Measurements from ENCODE around the gene TAF12. TPM values are rescaled to one million over a fixed set of nuclear protein-coding genes. Genes with fewer than 3 reads are reported as not detected.
"Not testable (repeated sequence)": the region's sequence is repeated elsewhere in the genome, so short reads cannot be mapped to it uniquely, and the experiment has no call there.

Gene TAF12
- total RNA-seq, 1 donor = 38.9 TPM

DNA sequence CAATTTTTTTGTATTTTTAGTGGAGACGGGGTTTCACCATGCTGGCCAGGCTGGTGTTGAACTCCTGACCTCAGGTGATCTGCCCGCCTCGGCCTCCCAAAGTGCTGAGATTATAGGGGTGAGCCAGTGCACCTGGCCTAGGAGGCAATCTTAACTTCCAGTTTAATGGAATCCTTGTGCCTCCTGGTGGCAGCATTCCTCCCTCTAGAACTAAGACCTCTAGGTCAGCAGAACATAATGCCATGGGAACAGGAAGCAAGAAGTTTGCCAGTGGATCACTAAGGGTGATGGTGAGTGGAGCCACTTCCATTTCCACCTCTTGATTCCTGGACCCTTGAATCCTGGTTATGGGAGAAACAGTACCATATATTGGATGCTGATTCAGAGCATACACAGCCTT, 11.0 kb upstream of the TAF12 start:
- H3K4me3 ChIP-seq (ENCODE audit: low read depth, low read length) = not testable (repeated sequence)
- DNase-seq (ENCODE audit: low read depth) = peak; percentile 61
- TF ChIP-seq, protein P1, sequence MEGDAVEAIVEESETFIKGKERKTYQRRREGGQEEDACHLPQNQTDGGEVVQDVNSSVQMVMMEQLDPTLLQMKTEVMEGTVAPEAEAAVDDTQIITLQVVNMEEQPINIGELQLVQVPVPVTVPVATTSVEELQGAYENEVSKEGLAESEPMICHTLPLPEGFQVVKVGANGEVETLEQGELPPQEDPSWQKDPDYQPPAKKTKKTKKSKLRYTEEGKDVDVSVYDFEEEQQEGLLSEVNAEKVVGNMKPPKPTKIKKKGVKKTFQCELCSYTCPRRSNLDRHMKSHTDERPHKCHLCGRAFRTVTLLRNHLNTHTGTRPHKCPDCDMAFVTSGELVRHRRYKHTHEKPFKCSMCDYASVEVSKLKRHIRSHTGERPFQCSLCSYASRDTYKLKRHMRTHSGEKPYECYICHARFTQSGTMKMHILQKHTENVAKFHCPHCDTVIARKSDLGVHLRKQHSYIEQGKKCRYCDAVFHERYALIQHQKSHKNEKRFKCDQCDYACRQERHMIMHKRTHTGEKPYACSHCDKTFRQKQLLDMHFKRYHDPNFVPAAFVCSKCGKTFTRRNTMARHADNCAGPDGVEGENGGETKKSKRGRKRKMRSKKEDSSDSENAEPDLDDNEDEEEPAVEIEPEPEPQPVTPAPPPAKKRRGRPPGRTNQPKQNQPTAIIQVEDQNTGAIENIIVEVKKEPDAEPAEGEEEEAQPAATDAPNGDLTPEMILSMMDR (IDR thresholded peaks at IDR 0.05; ENCODE audit: insufficient read depth, low read depth, low read length) = peak; percentile 52

DNA sequence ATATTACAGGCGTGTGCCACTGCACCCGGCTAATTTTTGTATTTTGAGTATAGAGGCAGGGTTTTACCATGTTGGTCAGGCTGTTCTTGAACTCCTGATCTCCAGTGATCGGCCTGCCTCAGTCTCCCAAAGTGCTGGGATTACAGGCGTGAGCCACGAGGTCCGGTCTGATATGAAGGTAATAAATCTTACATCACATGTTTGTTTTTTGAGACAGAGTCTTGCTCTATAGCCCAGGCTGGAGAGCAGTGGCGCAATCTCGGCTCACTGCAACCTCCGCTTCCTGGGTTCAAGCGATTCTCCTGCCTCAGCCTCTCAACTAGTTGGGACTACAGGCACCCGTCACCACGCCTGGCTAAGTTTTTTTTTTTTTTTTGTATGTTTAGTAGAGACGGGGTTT, 10.2 kb upstream of the TAF12 start:
- H3K4me3 ChIP-seq (ENCODE audit: low read depth, low read length); DNase-seq (ENCODE audit: low read depth): not testable (repeated sequence)

DNA sequence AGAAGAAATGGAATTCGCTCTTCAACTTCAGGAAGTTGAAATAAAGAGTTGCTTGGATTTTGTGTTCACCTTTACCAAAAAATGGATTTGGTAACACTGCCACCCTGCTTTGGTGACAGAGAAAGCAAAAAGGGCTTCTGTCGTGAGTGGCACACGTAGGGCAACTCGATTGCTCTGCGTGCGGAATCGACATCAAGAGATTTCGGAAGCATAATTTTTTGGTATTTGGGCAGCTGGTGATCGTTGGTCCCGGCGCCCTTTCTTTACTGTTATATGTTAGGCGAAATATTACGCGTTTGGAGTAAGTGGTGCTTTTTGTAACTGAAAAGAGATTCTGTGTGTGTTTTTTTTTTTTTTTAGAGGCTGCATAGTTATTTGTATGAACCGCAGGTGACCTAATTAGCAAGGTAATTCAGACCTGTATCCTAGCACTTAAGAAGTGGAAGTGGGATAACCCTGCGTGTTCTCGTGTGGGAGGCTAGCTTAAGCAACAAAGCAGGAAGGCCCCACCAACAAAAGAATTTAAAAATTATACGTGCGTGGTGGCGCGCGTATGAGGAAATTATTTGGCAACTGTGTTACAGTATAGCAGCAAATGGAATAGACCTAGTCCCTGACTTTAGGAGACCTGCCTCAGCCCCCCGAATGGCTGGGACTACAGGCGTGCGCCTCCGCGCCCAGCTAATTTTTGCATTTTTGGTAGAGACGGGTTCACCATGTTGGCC, 5.8 kb upstream of the TAF12 start, which contains the start of gene RNU11:
RNU11 (plus strand) TSS at position 127 of the 725 bp plus-strand sequence.
- peak within 1 kb of the TSS; percentile 43 for H3K4me3 ChIP-seq (ENCODE audit: low read depth, low read length)
- TF ChIP-seq, protein P1 (IDR thresholded peaks at IDR 0.05; ENCODE audit: insufficient read depth, low read depth, low read length) = no peak
- peak; percentile 98 for DNase-seq (ENCODE audit: low read depth)

DNA sequence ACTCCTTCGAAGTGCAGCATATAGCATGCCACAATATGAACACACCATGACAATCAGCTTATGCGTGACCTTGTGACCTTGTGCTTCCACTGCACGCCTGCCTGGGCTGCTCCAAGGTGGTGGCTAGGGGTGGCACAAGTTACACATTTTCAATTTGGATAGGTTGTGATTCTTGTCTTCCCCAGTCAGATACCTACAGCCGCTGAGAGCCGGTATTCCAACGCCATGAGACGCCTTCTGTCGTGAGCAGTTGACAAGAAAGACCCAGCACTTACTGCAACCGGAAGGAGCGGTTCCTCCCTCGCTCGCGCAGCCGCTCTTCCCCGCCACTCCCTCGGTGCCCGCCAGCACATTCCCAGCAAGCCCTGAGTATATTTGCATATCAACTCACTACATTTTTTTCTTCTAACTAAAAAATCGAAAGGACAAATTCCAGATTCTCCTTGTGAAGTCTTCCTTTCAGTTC, 5.2 kb upstream of the TAF12 start:
- TF ChIP-seq, protein P1 (IDR thresholded peaks at IDR 0.05; ENCODE audit: insufficient read depth, low read depth, low read length) = no peak
- peak overlapping the region; percentile 43 for H3K4me3 ChIP-seq (ENCODE audit: low read depth, low read length)
- DNase-seq (ENCODE audit: low read depth) = peak; percentile 95

DNA sequence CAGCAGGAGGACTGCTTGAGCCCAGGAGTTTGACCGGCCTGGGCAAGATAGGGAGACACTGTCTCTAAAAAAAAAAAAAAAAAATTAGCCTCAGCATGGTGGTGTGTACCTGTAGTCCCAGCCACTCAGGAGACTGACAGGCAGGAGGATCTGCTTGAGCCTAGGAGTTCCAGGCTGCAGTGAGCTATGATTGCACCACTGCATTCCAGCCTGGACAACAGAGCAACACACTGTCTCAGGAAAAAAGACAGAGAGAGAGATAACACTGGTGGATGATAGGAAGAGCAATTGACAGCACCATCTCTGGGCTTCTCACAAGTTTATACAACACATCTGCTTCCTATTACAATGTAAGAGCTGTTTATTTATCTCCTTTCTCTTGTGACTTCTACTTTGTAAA, 3.2 kb upstream of the TAF12 start:
- no peak overlapping the region for H3K4me3 ChIP-seq (ENCODE audit: low read depth, low read length)
- DNase-seq (ENCODE audit: low read depth) = peak; percentile 74
- TF ChIP-seq, protein P1 (IDR thresholded peaks at IDR 0.05; ENCODE audit: insufficient read depth, low read depth, low read length) = no peak

DNA sequence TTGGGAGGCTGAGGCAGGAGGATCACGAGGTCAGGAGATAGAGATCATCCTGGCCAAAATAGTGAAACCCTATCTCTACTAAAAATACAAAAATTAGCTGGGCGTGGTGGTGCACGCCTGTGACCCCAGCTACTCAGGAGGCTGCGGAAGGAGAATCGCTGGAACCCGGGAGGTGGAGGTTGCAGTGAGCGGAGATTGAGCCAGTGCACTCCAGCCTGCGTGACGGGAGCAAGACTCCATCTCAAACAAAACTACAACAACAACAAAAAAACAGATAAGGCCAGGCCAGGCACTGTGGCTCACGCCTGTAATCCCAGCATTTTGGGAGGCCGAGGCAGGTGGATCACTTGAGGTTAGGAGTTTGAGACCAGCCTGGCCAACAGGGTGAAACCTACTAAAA, 2.5 kb upstream of the TAF12 start:
- H3K4me3 ChIP-seq (ENCODE audit: low read depth, low read length) = not testable (repeated sequence)

DNA sequence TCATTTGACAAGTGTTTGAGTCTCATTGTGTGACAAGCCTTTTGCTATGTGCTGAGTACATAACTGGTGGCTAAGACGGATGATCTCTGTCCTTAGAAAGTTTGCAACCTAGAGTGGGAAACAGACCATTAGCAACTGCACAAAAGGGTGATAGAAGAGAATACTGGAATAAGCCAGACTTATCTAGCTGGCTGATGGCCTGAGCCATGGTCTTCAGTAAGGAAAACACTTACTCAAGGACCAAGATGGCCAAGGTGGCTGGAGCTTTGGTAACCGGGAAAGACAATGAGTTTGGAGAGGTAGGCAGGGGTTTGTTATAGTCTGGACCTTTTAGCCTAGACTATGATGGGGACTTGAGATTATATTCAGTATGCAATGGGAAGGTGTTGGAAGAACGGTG, 1.6 kb upstream of the TAF12 start:
- H3K4me3 ChIP-seq (ENCODE audit: low read depth, low read length) = no peak overlapping the region

More for the DNA sequence above, 2.5 kb upstream of the TAF12 start:
- DNase-seq (ENCODE audit: low read depth) = not testable (repeated sequence)

More for the DNA sequence above, 1.6 kb upstream of the TAF12 start:
- DNase-seq (ENCODE audit: low read depth) = no peak
- TF ChIP-seq, protein P1 (IDR thresholded peaks at IDR 0.05; ENCODE audit: insufficient read depth, low read depth, low read length) = no peak

All from fibroblast of villous mesenchyme (primary cell).